ENCODE data around the gene TMEM181. TPM values are rescaled to one million over a fixed set of nuclear protein-coding genes. Genes with fewer than 3 reads are reported as not detected.

The TMEM181 gene
- total RNA-seq, 2 donors from 2014 or later = 11.9 to 12.3 TPM

- Mint-ChIP-seq H3K27ac (peak overlapping the region in 1 of 2 donors; percentile 27), H3K36me3 (peaks cover 5 to 20% of the 10 kb centered on the region in 2 donors), H3K9me3 (peaks cover 5 to 9% of the 10 kb centered on the region in 2 donors)
- ATAC-seq (no peak), DNase-seq (ENCODE audit: low spot score in 2 of 2) (no peak)
Measured at GRCh38 chr6:158529629-158530028, 30.3 kb upstream of the TMEM181 start.

DNA sequence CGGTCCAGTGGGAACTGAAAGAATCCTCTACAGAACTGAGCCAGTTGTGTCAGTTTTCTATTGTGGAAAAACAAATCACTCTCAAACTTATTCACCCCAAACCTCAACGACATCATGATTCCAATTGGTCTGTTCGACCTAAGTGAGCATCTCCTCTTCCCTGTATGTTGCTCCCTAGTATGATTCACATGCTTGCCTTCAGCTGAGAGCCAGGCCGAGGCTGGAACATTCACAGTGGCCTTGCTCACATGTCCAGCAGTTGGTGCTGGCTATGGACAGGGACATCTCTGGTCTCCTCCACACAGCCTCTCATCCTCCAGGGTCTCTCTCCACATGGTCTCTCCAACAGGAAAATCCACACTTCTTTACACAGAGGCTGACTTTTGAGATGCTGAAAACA, 28.3 kb upstream of the TMEM181 start:
- Mint-ChIP-seq H3K36me3 (peaks cover 5 to 19% of the 10 kb centered on the region in 2 donors), H3K27ac (no peak overlapping the region), H3K9me3 (peaks cover 5 to 12% of the 10 kb centered on the region in 2 donors)
- ATAC-seq = no peak
- no peak for DNase-seq (ENCODE audit: low spot score in 2 of 2)

DNA sequence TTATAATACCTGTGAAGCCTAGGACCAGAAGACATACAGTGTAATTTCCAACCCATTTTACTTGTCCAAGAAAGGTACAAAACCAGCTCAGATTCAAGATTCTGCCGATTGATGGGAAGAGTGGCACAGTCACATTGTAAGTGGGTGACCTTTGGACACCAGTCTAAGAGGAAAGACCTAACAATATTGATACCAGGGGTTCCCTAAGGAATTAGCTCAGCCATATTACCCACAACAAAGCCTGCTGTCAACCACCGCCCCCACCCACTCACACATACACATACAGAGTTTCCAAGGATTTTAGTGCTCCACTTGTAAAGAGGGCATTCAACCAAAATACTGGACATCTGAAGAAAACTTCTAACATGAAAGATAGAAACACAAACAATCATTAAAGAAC, 27.9 kb upstream of the TMEM181 start:
- H3K27ac Mint-ChIP-seq = no peak overlapping the region
- no peak for ATAC-seq
- H3K36me3 Mint-ChIP-seq = peaks cover 5 to 15% of the 10 kb centered on the region in 2 donors
- DNase-seq (ENCODE audit: low spot score in 2 of 2) = no peak
- H3K9me3 Mint-ChIP-seq = peaks cover under 1 to 8% of the 10 kb centered on the region in 2 donors

DNA sequence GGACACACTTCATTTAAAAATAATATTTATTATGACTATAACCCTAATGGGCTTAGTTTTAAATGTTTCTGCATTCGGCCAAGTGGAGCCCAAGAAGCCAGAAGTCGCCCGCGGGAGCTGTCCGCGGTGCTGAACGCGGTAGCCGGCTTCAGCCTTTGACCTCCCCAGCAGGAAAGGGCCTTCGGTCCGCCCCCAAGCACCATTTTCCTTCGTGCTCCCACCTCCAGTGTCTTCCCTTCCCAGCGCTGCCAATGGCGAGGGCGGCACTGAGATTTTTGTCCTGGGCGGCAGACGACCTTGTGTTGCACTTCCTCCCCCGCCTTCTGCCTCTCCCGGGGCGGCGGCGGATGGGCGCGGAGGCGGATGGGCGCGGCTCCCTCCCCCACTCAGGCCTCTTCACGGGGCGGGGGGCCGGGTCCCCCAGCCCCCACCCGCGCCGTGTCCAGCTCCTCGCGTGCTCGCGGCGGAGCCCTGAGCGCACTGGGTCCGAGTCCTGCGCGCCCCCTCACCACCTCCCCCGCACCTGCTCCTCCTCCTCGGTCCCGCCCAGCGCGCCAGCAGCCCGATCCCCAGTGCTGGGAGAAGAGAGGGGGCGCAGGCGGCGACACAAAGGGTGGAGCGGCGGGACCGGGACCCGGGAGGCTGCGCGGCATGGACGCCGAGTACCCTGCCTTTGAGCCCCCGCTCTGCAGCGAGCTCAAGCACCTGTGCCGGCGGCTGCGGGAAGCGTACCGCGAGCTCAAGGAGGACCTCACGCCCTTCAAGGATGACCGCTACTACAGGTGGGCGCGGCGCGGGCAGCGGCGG, 23.6 kb upstream of the TMEM181 start:
- ATAC-seq (peak; percentile 61 to 63), DNase-seq (ENCODE audit: low spot score in 2 of 2) (peak; percentile 53 to 78)
- Mint-ChIP-seq H3K36me3 (peaks cover 0 to 6% of the 10 kb centered on the region in 2 donors), H3K27ac (no peak overlapping the region), H3K9me3 (peaks cover 0 to 4% of the 10 kb centered on the region in 2 donors)

GRCh38 chr6:158536891-158537798, 22.7 kb upstream of the TMEM181 start:
- H3K36me3 Mint-ChIP-seq = peaks cover 0 to 6% of the 10 kb centered on the region in 2 donors
- peaks cover 0 to 4% of the 10 kb centered on the region in 2 donors for H3K9me3 Mint-ChIP-seq
- peak; percentile 69 to 74 for ATAC-seq
- DNase-seq (ENCODE audit: low spot score in 2 of 2) = peak; percentile 10 to 51
- H3K27ac Mint-ChIP-seq = no peak overlapping the region

- peaks cover 0 to 4% of the 10 kb centered on the region in 2 donors for H3K9me3 Mint-ChIP-seq
- DNase-seq (ENCODE audit: low spot score in 2 of 2) = peak in 1 of 2 donors; percentile 3
- no peak for ATAC-seq
- H3K27ac Mint-ChIP-seq = no peak overlapping the region
- peaks cover 0 to 6% of the 10 kb centered on the region in 2 donors for H3K36me3 Mint-ChIP-seq
Measured at GRCh38 chr6:158538741-158539140, 21.1 kb upstream of the TMEM181 start.

GRCh38 chr6:158539413-158539812, 20.5 kb upstream of the TMEM181 start:
- Mint-ChIP-seq H3K27ac (no peak overlapping the region), H3K9me3 (peaks cover 0 to 4% of the 10 kb centered on the region in 2 donors), H3K36me3 (peaks cover 0 to 6% of the 10 kb centered on the region in 2 donors)
- ATAC-seq (no peak), DNase-seq (ENCODE audit: low spot score in 2 of 2) (no peak)

GRCh38 chr6:158539881-158540280, 20.0 kb upstream of the TMEM181 start:
- DNase-seq (ENCODE audit: low spot score in 2 of 2) (no peak), ATAC-seq (no peak)
- Mint-ChIP-seq H3K9me3 (peaks cover 0 to 4% of the 10 kb centered on the region in 2 donors), H3K27ac (no peak overlapping the region), H3K36me3 (peaks cover 0 to 6% of the 10 kb centered on the region in 2 donors)

DNA sequence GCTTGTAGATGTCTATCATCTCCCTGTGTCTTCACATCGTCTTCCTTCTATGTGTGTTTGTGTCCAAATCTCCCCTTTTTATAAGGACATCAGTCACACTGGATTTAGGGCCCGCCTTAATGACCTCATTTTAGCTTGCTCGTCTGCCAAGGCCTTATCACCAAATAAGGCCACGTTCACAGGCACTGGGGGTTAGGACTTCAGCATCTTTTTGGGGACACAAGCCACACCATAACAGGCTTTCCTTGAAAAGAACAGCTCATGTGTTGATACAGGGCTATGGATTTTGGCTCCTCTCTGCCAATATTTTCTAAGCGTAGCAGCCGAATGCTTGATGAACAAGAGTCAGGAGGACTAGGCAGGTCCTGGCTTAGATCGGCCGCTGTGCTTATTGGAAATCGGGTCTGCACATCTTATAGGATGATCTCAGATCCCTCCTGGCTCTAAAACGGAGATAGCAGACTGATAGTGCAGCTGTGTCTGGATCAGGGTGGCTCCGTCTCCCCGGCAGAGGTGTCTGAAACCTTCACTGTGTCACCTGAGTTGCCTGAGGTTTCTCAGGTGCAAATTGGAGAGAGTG, 16.2 kb upstream of the TMEM181 start:
- DNase-seq (ENCODE audit: low spot score in 2 of 2) (no peak), ATAC-seq (no peak)
- H3K27ac Mint-ChIP-seq = no peak overlapping the region
- H3K9me3 Mint-ChIP-seq = no peaks in the 10 kb centered on the region
- no peaks in the 10 kb centered on the region for H3K36me3 Mint-ChIP-seq

- no peak overlapping the region for H3K27ac Mint-ChIP-seq
- ATAC-seq (no peak), DNase-seq (ENCODE audit: low spot score in 2 of 2) (peak in 1 of 2 donors; percentile 18)
- no peaks in the 10 kb centered on the region for H3K36me3 Mint-ChIP-seq
- no peaks in the 10 kb centered on the region for H3K9me3 Mint-ChIP-seq
Measured at GRCh38 chr6:158544428-158544827, 15.5 kb upstream of the TMEM181 start.

GRCh38 chr6:158545043-158545966, 14.6 kb upstream of the TMEM181 start:
- no peak for ATAC-seq
- peak in 1 of 2 donors; percentile 33 for DNase-seq (ENCODE audit: low spot score in 2 of 2)
- H3K36me3 Mint-ChIP-seq = no peaks in the 10 kb centered on the region
- no peaks in the 10 kb centered on the region for H3K9me3 Mint-ChIP-seq
- H3K27ac Mint-ChIP-seq = no peak overlapping the region

- H3K36me3 Mint-ChIP-seq = no peaks in the 10 kb centered on the region
- H3K9me3 Mint-ChIP-seq = no peaks in the 10 kb centered on the region
- H3K27ac Mint-ChIP-seq = no peak overlapping the region
- ATAC-seq = no peak
- DNase-seq (ENCODE audit: low spot score in 2 of 2) = peak in 1 of 2 donors; percentile 9
Measured at GRCh38 chr6:158548418-158549161, 11.3 kb upstream of the TMEM181 start.

GRCh38 chr6:158552055-158552795, 7.7 kb upstream of the TMEM181 start:
- no peak for DNase-seq (ENCODE audit: low spot score in 2 of 2)
- no peaks in the 10 kb centered on the region for H3K36me3 Mint-ChIP-seq
- peak in 1 of 2 donors; percentile 24 for ATAC-seq
- no peaks in the 10 kb centered on the region for H3K9me3 Mint-ChIP-seq
- H3K27ac Mint-ChIP-seq = no peak overlapping the region

DNA sequence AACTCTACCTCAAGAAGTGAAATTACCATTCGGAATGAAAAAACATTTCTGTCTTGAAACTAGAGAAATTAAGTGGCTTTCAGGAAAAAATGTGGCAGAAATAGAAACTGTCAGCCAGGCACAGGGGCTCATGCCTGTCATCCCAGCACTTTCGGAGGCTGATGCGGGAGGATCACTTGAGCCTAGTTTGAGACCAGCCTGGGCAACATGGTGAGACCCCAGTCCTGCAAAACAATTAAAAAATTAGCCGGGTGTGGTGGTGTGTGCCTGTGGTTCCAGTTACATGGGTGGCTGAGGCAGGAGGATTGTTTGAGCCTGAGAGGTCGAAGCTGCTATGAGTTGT, 7.1 kb upstream of the TMEM181 start:
- ATAC-seq = peak in 1 of 2 donors; percentile 30
- no peak for DNase-seq (ENCODE audit: low spot score in 2 of 2)
- no peaks in the 10 kb centered on the region for H3K36me3 Mint-ChIP-seq
- H3K27ac Mint-ChIP-seq = no peak overlapping the region
- H3K9me3 Mint-ChIP-seq = no peaks in the 10 kb centered on the region
